ENCODE measurements around the gene MYCBP2. TPM values are rescaled to one million over a fixed set of nuclear protein-coding genes. Genes with fewer than 3 reads are reported as not detected.
"Not testable (repeated sequence)": the region's sequence is repeated elsewhere in the genome, so short reads cannot be mapped to it uniquely, and the experiment has no call there.

Gene MYCBP2
- total RNA-seq, 2 experiments from 2014 or later, result 106 to 122 TPM

GRCh38 chr13:77213644-77214043 lies 113.2 kb downstream of the MYCBP2 start:
- no peaks in the 10 kb centered on the region for H3K4me1 Mint-ChIP-seq
- ATAC-seq (no peak), DNase-seq (no peak)
- H3K4me3 Mint-ChIP-seq, result no peak overlapping the region
- H3K9me3 Mint-ChIP-seq (ENCODE audit: low read depth), result no peaks in the 10 kb centered on the region
- H3K36me3 Mint-ChIP-seq, result peaks cover 50% of the 10 kb centered on the region
- H3K27ac Mint-ChIP-seq, result no peak overlapping the region
- H3K27me3 Mint-ChIP-seq, result no peaks in the 10 kb centered on the region
- CTCF ChIA-PET, result no interaction called here

GRCh38 chr13:77207943-77208342 lies 119.0 kb downstream of the MYCBP2 start:
- DNase-seq, result no peak
- CTCF ChIA-PET, result no interaction called here
- no peaks in the 10 kb centered on the region for H3K27me3 Mint-ChIP-seq
- peak overlapping the region; percentile 70 for H3K27ac Mint-ChIP-seq
- peaks cover 2% of the 10 kb centered on the region for H3K9me3 Mint-ChIP-seq (ENCODE audit: low read depth)
- ATAC-seq, result no peak
- H3K36me3 Mint-ChIP-seq, result peaks cover 50% of the 10 kb centered on the region
- H3K4me3 Mint-ChIP-seq, result no peak overlapping the region
- H3K4me1 Mint-ChIP-seq, result peaks cover 8% of the 10 kb centered on the region

GRCh38 chr13:77198995-77199394 lies 127.9 kb downstream of the MYCBP2 start:
- H3K9me3 Mint-ChIP-seq (ENCODE audit: low read depth); H3K27ac Mint-ChIP-seq; H3K4me3 Mint-ChIP-seq; H3K4me1 Mint-ChIP-seq; ATAC-seq; DNase-seq; H3K27me3 Mint-ChIP-seq; CTCF ChIA-PET: not testable (repeated sequence)
- peaks cover 29% of the 10 kb centered on the region for H3K36me3 Mint-ChIP-seq

GRCh38 chr13:77196052-77196618 lies 130.8 kb downstream of the MYCBP2 start:
- H3K4me1 Mint-ChIP-seq, result no peaks in the 10 kb centered on the region
- no peaks in the 10 kb centered on the region for H3K27me3 Mint-ChIP-seq
- H3K4me3 Mint-ChIP-seq, result no peak overlapping the region
- ATAC-seq (no peak), DNase-seq (no peak)
- peaks cover 25% of the 10 kb centered on the region for H3K36me3 Mint-ChIP-seq
- CTCF ChIA-PET, result no interaction called here
- no peaks in the 10 kb centered on the region for H3K9me3 Mint-ChIP-seq (ENCODE audit: low read depth)
- H3K27ac Mint-ChIP-seq, result no peak overlapping the region

- Mint-ChIP-seq H3K9me3 (ENCODE audit: low read depth) (no peaks in the 10 kb centered on the region), H3K4me3 (no peak overlapping the region), H3K4me1 (peaks cover 3% of the 10 kb centered on the region), H3K36me3 (peaks cover 40% of the 10 kb centered on the region), H3K27me3 (no peaks in the 10 kb centered on the region), H3K27ac (no peak overlapping the region)
- CTCF ChIA-PET, result no interaction called here
- DNase-seq (no peak), ATAC-seq (no peak)
These were observed 136.4 kb downstream of the MYCBP2 start for GRCh38 chr13:77190349-77190958.

GRCh38 chr13:77185721-77186120 lies 141.2 kb downstream of the MYCBP2 start:
- CTCF ChIA-PET, result interaction anchor here (0.8 kb wide), 1 partner anchor 13 kb away, joined by 3 read pairs; no protein-coding TSS in a partner anchor
- no peaks in the 10 kb centered on the region for H3K9me3 Mint-ChIP-seq (ENCODE audit: low read depth)
- no peak for ATAC-seq
- no peak overlapping the region for H3K27ac Mint-ChIP-seq
- H3K4me3 Mint-ChIP-seq, result no peak overlapping the region
- peaks cover 18% of the 10 kb centered on the region for H3K4me1 Mint-ChIP-seq
- no peak for DNase-seq
- H3K36me3 Mint-ChIP-seq, result peaks cover 46% of the 10 kb centered on the region
- H3K27me3 Mint-ChIP-seq, result no peaks in the 10 kb centered on the region

GRCh38 chr13:77184455-77184854 lies 142.4 kb downstream of the MYCBP2 start:
- Mint-ChIP-seq H3K27me3 (no peaks in the 10 kb centered on the region), H3K4me1 (peaks cover 18% of the 10 kb centered on the region), H3K27ac (peak overlapping the region; percentile 76), H3K4me3 (no peak overlapping the region), H3K36me3 (peaks cover 53% of the 10 kb centered on the region), H3K9me3 (ENCODE audit: low read depth) (no peaks in the 10 kb centered on the region)
- DNase-seq, result peak; percentile 63
- ATAC-seq, result peak; percentile 85
- CTCF ChIA-PET, result interaction anchor here (0.9 kb wide), 1 partner anchor 64 kb away, joined by 3 read pairs; no protein-coding TSS in a partner anchor

GRCh38 chr13:77180011-77180410 lies 146.9 kb downstream of the MYCBP2 start:
- Mint-ChIP-seq H3K36me3 (peaks cover 47% of the 10 kb centered on the region), H3K4me1 (peaks cover 12% of the 10 kb centered on the region), H3K27me3 (no peaks in the 10 kb centered on the region), H3K9me3 (ENCODE audit: low read depth) (no peaks in the 10 kb centered on the region), H3K27ac (no peak overlapping the region), H3K4me3 (no peak overlapping the region)
- ATAC-seq (no peak), DNase-seq (no peak)
- CTCF ChIA-PET, result no interaction called here

GRCh38 chr13:77177646-77178045 lies 149.2 kb downstream of the MYCBP2 start:
- Mint-ChIP-seq H3K4me1 (peaks cover 3% of the 10 kb centered on the region), H3K27ac (no peak overlapping the region), H3K27me3 (no peaks in the 10 kb centered on the region), H3K4me3 (no peak overlapping the region), H3K9me3 (ENCODE audit: low read depth) (no peaks in the 10 kb centered on the region), H3K36me3 (peaks cover 44% of the 10 kb centered on the region)
- ATAC-seq (no peak), DNase-seq (no peak)
- CTCF ChIA-PET, result interaction anchor here (0.5 to 1.0 kb wide), 2 partner anchors 83 to 123 kb away, joined by 3 read pairs; no protein-coding TSS in a partner anchor

GRCh38 chr13:77176350-77176749 lies 150.5 kb downstream of the MYCBP2 start:
- CTCF ChIA-PET, result interaction anchor here (0.7 to 1.0 kb wide), 3 partner anchors 17 to 244 kb away, joined by 3 to 4 read pairs (median 3); no protein-coding TSS in a partner anchor
- H3K36me3 Mint-ChIP-seq, result peaks cover 44% of the 10 kb centered on the region
- no peak overlapping the region for H3K27ac Mint-ChIP-seq
- H3K4me3 Mint-ChIP-seq, result no peak overlapping the region
- no peak for ATAC-seq
- DNase-seq, result no peak
- no peaks in the 10 kb centered on the region for H3K27me3 Mint-ChIP-seq
- peaks cover 7% of the 10 kb centered on the region for H3K4me1 Mint-ChIP-seq
- no peaks in the 10 kb centered on the region for H3K9me3 Mint-ChIP-seq (ENCODE audit: low read depth)

GRCh38 chr13:77172650-77173049 lies 154.2 kb downstream of the MYCBP2 start:
- H3K4me3 Mint-ChIP-seq, result no peak overlapping the region
- CTCF ChIA-PET, result interaction anchor here (1.0 kb wide), 1 partner anchor 13 kb away, joined by 3 read pairs; no protein-coding TSS in a partner anchor
- no peaks in the 10 kb centered on the region for H3K27me3 Mint-ChIP-seq
- H3K9me3 Mint-ChIP-seq (ENCODE audit: low read depth), result no peaks in the 10 kb centered on the region
- ATAC-seq (peak; percentile 53), DNase-seq (no peak)
- H3K36me3 Mint-ChIP-seq, result peaks cover 41% of the 10 kb centered on the region
- H3K27ac Mint-ChIP-seq, result no peak overlapping the region
- H3K4me1 Mint-ChIP-seq, result peaks cover 7% of the 10 kb centered on the region

- CTCF ChIA-PET, result no interaction called here
- no peak overlapping the region for H3K4me3 Mint-ChIP-seq
These were observed 155.4 kb downstream of the MYCBP2 start for GRCh38 chr13:77171451-77171850.

GRCh38 chr13:77168237-77168636 lies 158.7 kb downstream of the MYCBP2 start:
- DNase-seq, result no peak
- Mint-ChIP-seq H3K9me3 (ENCODE audit: low read depth) (no peaks in the 10 kb centered on the region), H3K27me3 (no peaks in the 10 kb centered on the region), H3K27ac (no peak overlapping the region), H3K4me3 (no peak overlapping the region), H3K4me1 (peaks cover 7% of the 10 kb centered on the region), H3K36me3 (peaks cover 61% of the 10 kb centered on the region)
- ATAC-seq, result no peak
- CTCF ChIA-PET, result no interaction called here

More at GRCh38 chr13:77171451-77171850, 155.4 kb downstream of the MYCBP2 start:
- Mint-ChIP-seq H3K4me1 (peaks cover 7% of the 10 kb centered on the region), H3K9me3 (ENCODE audit: low read depth) (no peaks in the 10 kb centered on the region), H3K27ac (no peak overlapping the region), H3K27me3 (no peaks in the 10 kb centered on the region), H3K36me3 (peaks cover 43% of the 10 kb centered on the region)
- DNase-seq (no peak), ATAC-seq (no peak)

- Mint-ChIP-seq H3K27me3 (no peaks in the 10 kb centered on the region), H3K4me1 (no peaks in the 10 kb centered on the region), H3K36me3 (peaks cover 41% of the 10 kb centered on the region), H3K4me3 (no peak overlapping the region), H3K27ac (no peak overlapping the region), H3K9me3 (ENCODE audit: low read depth) (no peaks in the 10 kb centered on the region)
- ATAC-seq, result no peak
- DNase-seq, result no peak
- CTCF ChIA-PET, result no interaction called here
These were observed 176.2 kb downstream of the MYCBP2 start for GRCh38 chr13:77150651-77151050.
